ENCODE data around the gene LZTFL1. TPM values are rescaled to one million over a fixed set of nuclear protein-coding genes. Genes with fewer than 3 reads are reported as not detected.
A peak's percentile ranks its signal among the peaks of the same experiment; 100 is the strongest.

Gene LZTFL1
- total RNA-seq, 4 donors from 2014 or later: 39.5 to 56.5 (median 51.4) TPM

DNA sequence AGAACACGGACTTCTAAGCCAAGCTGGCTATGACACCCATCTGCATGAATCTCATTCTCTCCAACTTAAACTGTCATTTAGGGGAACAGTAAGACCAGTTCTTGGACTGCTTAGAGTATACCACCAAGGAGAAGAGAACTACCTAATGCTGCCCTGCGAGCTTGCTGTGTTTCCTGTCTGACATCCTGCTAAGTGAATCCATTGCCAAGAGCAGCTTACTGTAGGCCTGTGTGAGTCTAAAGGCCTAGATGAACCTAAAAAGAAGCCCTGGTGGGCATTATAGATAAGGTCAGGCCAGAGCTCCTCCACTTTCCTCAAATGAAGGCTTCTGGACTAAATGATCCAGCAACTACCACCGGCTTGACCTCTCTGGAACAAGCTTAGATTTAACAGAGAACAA is 15.0 kb downstream of the LZTFL1 start:
- no peaks in the 10 kb centered on the region for H3K4me1 ChIP-seq
- no peak for TF ChIP-seq POLR2A (IDR thresholded peaks at IDR 0.05)
- TF ChIP-seq, protein P1, sequence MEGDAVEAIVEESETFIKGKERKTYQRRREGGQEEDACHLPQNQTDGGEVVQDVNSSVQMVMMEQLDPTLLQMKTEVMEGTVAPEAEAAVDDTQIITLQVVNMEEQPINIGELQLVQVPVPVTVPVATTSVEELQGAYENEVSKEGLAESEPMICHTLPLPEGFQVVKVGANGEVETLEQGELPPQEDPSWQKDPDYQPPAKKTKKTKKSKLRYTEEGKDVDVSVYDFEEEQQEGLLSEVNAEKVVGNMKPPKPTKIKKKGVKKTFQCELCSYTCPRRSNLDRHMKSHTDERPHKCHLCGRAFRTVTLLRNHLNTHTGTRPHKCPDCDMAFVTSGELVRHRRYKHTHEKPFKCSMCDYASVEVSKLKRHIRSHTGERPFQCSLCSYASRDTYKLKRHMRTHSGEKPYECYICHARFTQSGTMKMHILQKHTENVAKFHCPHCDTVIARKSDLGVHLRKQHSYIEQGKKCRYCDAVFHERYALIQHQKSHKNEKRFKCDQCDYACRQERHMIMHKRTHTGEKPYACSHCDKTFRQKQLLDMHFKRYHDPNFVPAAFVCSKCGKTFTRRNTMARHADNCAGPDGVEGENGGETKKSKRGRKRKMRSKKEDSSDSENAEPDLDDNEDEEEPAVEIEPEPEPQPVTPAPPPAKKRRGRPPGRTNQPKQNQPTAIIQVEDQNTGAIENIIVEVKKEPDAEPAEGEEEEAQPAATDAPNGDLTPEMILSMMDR (IDR thresholded peaks at IDR 0.05): no peak
- no peaks in the 10 kb centered on the region for H3K27me3 ChIP-seq
- H3K4me3 ChIP-seq (replicated peaks in 1 of 3): no peak overlapping the region
- peaks cover 21 to 52% of the 10 kb centered on the region in 2 donors for H3K36me3 ChIP-seq
- WGBS, 2 donors: 84 to 90% methylated on average over 3 of the region's 3 CpGs
- H3K9me3 ChIP-seq: no peaks in the 10 kb centered on the region
- H3K27ac ChIP-seq: no peak overlapping the region
- intact Hi-C loops (cut with DNase I): no loop called here
- DNase-seq: no peak

DNA sequence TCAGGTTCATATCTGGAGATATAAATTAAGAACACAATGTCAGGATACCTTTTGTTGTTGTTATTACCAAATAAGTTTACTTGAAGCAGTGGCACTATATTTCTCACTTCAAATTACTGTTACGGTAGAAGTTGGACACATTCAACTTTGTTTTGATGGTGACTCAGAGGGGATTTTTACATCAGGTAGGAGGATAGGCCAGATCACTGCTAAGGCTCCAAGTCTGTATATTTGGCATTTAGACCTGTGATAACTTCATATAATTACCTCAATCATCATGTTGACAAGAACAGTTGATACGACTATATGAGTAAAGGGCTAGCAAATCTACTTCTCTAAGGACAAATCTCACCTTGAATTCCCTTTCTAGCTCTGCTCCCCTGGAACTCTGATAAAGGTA is 15.6 kb downstream of the LZTFL1 start:
- peaks cover 21 to 49% of the 10 kb centered on the region in 2 donors for H3K36me3 ChIP-seq
- H3K4me1 ChIP-seq: no peaks in the 10 kb centered on the region
- no peaks in the 10 kb centered on the region for H3K9me3 ChIP-seq
- H3K27me3 ChIP-seq: no peaks in the 10 kb centered on the region
- no peak for DNase-seq
- intact Hi-C loops (cut with DNase I): no loop called here
- 80 to 86% methylated on average over 2 of the region's 2 CpGs for WGBS, 2 donors
- H3K4me3 ChIP-seq (replicated peaks in 1 of 3): no peak overlapping the region
- TF ChIP-seq POLR2A (IDR thresholded peaks at IDR 0.05): no peak
- TF ChIP-seq, protein P1 (IDR thresholded peaks at IDR 0.05): no peak
- no peak overlapping the region for H3K27ac ChIP-seq

DNA sequence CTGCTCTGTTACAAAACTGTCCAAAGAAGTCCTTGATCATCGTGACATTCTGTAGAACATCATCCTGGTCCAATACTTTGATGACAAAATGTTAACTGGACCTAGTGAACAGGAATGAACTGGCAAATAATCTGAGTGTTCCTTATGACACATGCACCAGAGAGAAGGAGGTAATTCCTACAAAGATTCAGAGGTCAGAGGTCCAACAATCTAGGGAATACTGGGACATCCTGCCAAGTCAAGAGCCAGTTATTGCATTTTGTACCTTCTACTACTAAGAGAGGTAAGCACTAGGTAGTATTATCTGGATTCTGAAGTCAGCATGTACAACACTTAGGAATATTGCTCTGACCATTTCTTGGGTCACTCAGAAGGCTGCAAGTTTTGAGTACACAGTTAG is 20.8 kb downstream of the LZTFL1 start:
- Histone ChIP-seq H3K4me1 (peaks cover 3 to 17% of the 10 kb centered on the region in 2 donors), H3K9me3 (no peaks in the 10 kb centered on the region), H3K27me3 (no peaks in the 10 kb centered on the region), H3K4me3 (replicated peaks in 1 of 3) (no peak overlapping the region), H3K27ac (no peak overlapping the region), H3K36me3 (peaks cover 8 to 12% of the 10 kb centered on the region in 2 donors)
- intact Hi-C loops (cut with DNase I): no loop called here
- no peak for TF ChIP-seq POLR2A (IDR thresholded peaks at IDR 0.05)
- TF ChIP-seq, protein P1 (IDR thresholded peaks at IDR 0.05): no peak
- no peak for DNase-seq
- WGBS, 2 donors: 92 to 100% methylated on average over 1 of the region's 1 CpG

DNA sequence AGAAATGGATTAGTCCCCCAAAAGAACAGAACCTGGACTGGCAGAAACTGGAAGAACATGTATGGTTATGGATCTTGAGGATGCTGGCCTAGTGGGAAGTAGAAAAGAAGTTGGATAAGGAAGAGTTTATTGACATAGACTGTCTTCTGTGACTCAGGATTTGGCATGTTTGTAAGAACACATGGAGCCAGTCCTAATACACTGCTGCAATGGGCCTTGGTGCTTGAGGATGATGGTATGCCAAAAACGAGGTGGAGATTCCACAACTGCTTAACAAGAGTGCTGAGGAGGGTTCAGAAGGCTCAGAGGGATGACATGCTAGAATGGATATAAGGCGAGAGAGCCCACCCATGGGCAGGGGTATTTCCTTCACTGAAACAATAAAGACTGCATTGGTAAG is 22.4 kb downstream of the LZTFL1 start:
- Histone ChIP-seq H3K36me3 (peaks cover under 1% of the 10 kb centered on the region in 2 donors), H3K4me3 (replicated peaks in 1 of 3) (no peak overlapping the region), H3K4me1 (peaks cover 3 to 17% of the 10 kb centered on the region in 2 donors), H3K27me3 (no peaks in the 10 kb centered on the region), H3K27ac (peak overlapping the region in 1 of 3 donors; percentile 75), H3K9me3 (no peaks in the 10 kb centered on the region)
- TF ChIP-seq, protein P1 (IDR thresholded peaks at IDR 0.05): no peak
- TF ChIP-seq POLR2A (IDR thresholded peaks at IDR 0.05): no peak
- DNase-seq: no peak
- intact Hi-C loops (cut with DNase I): no loop called here
- WGBS, 2 donors: 83 to 86% methylated on average over 2 of the region's 2 CpGs

DNA sequence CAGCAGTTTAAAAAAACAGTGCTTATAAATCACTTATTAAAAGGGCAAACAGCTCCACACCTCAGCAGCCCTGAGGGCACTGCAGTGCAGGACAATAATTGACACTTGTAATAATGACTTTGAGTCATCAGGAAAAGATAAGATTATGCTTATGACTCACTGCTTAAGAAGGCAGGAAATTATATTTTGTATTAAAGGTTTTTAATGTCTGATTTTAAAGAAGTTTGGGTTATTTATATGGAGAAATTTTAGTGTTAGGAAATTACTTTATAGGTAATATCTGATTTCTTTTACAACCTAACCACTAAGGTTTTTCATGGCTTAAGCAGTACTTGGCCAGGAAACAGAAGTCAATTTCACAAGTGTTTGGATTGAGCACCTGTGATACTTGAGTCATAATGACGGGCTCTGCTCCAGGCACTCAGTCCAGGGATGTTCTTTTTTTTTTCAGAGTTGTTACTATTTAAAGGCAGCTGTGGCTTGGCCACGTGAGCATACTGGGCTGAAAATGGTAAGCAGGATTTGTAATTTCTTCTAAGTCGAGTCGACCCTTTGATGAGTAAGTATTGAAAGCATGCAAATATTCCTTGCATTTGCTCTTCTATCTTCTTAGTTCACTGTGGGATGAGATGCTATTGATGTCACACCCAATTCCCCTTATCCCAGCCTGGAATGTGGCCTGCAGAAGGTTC is 23.9 kb downstream of the LZTFL1 start:
- H3K4me3 ChIP-seq (replicated peaks in 1 of 3): no peak overlapping the region
- H3K27me3 ChIP-seq: no peaks in the 10 kb centered on the region
- WGBS, 2 donors: 18 to 31% methylated on average over 4 of the region's 4 CpGs
- intact Hi-C loops (cut with DNase I): no loop called here
- TF ChIP-seq POLR2A (IDR thresholded peaks at IDR 0.05): no peak
- no peaks in the 10 kb centered on the region for H3K9me3 ChIP-seq
- H3K4me1 ChIP-seq: peaks cover 3 to 17% of the 10 kb centered on the region in 2 donors
- peak; percentile 86 for DNase-seq
- no peaks in the 10 kb centered on the region for H3K36me3 ChIP-seq
- peak overlapping the region; percentile 75 to 94 (median 79) for H3K27ac ChIP-seq
